HG02981 (cell line): ENCODE measurements around the gene TTC9C.
"Not testable (repeated sequence)": the region's sequence is repeated elsewhere in the genome, so short reads cannot be mapped to it uniquely, and the experiment has no call there.

Experiments
- ATAC-seq: cut with Tn5 transposase; IDR thresholded peaks from one replicate; pipeline ENCODE4 v1.9.1; 2021; ENCODE audit warnings: mild to moderate bottlenecking, moderate library complexity; ENCODE audit not compliant: unreplicated experiment

The TTC9C gene

DNA sequence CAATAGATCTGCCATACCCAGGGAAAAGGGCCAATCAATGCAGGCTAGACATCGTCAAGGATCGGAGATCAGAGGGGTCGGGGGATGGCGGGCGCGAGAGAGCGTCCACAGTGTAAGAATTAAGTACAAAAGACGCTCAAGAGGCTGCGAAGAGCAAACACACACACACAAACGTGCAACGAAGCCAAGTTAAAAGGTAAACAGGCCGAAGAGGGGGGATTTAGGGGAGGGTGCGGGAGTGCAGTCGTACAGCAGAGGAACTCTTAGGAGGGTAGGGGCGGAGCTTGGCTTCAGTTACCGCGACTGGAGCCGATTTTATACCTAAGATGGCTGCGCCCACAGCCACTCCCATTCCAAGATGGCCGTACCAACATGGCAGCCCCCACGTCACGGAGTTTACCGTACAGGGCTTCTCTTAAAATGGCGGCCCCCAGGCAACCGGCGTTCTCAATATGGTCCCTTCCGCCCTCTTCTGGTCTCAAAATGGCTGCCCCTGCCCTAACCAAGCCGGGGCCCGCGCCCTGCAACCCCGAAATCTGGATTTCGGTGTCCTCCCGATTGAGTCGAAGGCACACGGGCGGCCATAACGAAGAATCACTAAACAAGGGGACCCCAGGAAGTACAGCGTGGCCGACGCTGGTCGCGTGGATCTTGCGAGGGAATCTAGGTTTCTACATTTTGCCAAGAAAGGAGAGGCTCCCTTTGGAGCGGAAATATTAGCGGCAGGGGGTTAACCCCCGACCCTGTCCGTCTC, 18.9 kb upstream of the TTC9C start:
- peak; percentile 62 for ATAC-seq

DNA sequence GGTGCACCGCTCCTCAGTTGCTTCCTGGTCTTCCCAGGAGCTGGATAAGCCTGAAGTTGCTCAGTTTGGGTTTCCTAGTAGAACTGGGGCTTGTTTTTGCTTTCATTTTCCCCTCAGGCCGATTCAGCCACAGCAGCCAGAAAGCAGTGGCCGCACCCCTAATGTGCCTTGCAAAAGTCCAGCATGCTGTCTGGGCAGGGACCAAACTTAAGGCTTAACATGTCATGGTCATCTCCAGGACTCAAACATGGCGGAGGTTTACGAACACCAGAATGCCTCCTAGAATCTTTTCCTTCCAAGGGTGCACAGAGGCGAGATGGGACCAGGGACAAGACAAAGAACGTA, 18.3 kb upstream of the TTC9C start:
- ATAC-seq: no peak

DNA sequence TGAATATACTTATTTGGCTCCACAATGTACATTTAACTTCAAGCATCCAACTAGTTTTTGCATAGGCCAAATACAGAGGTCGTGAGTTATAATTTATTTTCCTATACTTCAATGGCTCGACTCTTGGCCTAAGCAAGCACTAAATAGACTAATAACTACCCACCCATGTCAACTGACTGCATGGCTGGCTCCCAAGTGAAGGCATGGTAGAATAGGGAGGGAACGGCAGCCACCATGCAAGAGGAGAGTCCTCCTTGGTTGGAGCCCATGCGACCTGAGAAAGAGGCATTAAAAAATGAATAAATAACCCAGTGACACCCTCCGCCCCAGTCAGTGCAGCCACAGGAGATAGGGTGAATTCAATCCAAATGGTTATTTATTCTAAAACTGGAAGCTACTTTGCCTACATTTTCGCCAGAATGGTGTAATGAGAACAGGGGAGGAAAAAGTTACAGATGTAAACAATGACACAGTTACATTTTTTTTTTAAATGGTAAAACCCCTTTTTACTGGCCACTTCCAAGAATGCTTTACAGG, 15.9 kb upstream of the TTC9C start:
- ATAC-seq: no peak

DNA sequence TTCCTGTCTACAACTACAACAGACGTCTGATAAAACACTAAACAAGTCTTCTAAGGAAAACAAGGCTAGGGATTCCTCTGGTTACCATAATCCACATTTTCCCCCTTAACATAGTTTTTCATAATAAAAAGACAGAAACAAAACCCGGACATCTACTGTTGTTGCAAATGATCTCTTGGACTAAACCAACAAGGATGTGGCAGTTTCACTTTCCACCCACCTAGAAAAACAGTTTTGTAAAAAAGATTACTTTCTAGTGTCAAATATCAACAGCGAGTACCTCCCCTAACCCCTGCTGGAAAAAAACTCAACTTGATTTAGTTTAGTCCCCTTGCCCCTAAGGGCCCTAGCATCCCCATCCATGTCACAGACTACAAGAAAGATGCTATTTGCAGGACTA, 15.4 kb upstream of the TTC9C start:
- ATAC-seq: no peak

DNA sequence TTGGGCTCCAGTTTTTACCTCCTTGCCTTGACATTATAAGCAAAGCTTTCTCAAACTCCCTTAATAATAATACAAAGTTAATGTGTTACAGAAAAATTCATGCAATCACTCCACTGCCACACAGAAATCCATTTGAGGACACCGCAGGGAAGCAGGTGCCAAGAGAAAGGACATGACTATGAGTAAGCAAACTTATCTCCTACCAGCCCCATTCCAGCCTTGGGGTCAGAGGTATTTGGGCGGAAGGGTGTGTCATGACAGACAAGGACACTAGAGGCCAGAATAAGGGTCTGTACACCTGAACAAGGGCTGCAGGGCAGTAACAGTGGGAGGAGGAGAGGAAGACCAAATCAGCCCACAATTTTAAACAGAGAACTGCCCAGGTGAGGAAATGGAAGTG, 14.9 kb upstream of the TTC9C start:
- ATAC-seq: no peak

DNA sequence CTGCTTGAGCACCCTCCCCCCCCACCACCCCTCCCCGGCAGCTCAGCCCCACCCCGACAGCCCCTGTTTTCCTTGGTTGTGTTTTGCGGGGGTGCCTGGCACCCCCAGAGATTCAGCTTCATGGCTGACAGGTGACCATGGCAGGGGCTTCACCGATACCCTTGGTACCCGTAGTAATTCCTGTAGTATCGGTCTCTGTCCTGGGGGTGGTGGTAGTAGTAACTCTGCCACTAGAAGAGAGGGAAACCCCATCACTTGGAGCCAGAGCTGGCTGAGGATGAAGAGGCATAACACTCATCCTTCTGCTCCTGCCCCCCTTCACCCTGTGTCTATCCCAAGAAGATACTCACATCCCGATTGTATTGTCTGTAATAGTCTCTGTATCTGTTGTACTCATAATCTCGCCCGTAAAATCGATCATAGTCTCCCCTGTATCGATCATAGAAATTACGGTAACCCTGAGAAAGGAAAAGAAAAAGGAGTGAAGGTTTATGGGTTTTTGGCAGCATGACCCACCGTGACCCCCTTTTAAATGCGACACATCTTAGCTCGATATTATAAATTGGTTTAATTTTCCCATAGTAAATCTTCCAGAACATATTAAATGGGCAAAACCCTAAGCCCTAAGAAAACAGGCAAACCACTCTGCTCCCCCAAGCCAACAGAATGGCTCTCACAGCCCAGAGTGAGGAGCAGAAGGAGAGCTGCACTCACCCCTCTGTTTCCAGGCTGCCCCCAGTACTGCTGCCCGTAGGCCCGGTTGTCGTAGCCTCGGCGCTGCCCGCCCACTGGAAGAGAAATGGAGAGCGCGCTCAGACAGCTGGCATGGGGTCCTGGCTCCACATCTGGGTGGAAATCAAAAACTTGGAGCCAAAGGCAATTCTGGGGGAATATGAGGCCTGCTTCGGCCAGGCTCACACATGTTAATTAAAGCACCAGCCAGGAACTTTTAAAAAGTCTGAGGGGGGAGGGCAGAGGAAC, 12.8 kb upstream of the TTC9C start:
- ATAC-seq: no peak

DNA sequence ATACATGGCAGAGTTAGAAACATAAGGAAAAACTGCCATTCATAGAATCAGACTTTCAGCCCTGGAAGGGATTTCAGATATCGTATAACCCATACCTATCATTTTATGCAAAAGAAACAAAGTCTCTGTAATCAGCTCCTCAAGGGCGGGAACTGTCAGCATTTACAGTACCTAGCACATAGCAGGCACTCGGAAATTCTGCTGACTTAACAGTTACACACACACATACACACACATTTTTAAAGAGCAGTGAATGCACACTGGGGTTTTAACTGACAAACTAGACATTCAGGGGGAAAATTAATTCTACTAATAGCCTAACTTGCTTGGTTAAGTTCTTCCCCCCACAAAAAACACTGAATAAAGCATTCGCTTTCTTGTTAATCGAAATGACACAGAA, 12.1 kb upstream of the TTC9C start:
- no peak for ATAC-seq

DNA sequence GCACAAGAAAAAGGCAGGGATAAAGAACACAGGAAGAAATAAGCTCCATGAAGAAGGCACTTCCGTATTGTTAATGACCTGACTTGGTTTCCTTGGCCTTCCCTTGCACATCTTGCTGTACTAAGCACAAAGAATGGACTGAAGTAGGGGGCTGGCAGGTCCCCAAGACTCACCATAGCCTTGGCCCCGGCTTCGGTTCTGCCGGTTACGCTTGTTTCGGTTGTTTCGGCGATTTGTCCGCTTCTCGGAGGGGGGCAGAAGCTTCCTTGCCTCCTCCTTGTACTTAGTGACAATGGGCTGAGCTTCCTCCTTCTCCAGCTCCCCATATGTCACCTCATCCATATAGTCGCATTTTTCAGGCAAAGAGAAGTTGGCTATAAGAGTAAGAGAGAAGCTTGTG, 11.5 kb upstream of the TTC9C start:
- no peak for ATAC-seq

DNA sequence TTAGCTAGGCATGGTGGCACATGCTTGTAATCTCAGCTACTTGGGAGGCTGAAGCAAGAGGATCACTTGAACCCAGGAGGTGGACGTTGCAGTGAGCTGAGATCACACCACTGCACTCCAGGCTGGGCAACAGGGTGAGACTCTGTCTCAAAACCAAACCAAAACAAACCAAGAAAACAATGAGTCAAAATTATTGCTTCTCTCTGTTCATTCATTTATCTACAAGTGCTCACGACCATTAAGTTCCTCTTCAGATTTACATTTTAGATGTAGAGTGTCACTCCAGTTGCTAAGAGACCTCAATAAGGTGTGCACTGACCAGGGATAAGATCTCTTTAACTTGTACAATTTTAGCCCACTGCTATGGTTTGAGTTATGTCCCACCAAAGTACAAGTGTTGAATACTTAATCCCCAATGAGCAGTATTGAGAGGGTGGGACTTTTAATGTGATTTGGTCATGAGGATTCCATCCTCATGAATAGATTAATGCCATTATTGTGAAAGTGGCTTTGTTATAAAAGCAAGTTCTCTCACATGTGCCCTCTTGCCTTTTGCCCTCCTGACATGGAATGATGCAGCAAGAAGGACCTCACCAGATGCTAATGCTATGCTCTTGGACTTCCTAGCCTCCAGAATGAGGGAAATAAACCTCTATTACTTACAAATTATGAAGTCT, 8.8 kb upstream of the TTC9C start:
- no peak for ATAC-seq

DNA sequence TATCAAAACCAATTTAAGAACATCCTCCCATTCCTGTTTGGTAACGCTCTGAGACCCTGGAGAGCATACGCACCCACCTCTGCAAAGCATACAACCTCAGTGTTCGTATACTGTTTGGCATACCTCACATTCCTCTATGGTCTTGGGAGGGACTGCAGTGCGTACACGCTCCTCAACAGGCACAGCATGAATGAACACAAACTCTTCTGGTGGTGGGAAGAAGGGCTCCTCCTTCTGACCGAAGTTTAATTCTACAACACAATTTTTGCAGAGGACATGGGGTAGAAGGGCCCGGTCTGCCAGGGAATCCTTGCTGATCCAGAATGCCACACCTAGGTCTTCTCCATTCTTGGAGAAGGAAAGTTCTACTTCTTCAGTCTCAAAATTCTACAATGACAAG, 6.3 kb upstream of the TTC9C start:
- ATAC-seq: no peak

DNA sequence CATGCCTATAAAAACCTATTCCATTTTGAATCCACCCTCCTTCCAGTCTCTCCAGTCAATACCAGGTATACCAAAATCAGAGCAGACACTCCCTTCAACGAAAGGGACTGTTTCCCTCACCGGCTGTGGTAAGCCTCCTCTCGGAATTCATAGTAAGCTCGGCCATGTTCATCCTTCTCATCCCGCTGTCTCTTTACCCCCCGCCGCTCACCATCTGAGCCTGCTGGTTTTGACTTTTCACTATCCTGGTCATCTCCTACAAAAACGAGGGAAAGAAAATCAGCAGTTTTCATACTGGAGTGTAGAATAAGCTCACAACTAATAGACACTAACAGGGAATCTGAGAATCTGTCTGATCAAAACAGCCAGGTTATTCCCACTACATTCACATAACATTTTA, 4.1 kb upstream of the TTC9C start:
- no peak for ATAC-seq

DNA sequence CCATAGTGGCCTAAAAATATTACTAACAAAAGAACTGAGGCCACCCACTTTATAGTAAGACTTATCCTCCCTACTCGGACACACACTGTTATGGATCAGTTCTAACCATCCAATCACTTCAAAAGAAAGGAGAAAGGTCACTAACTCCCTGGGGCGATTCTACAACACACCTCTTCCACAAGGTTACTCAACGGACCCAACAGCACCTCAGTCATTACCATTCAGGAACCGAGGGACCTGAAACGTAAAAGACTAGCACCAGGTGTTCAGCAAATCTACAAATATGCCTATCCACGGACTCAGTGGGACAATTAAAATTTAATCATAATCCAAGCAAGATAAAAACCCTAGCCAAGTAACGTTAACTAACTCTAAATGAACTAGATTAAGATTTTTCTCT, 2.6 kb upstream of the TTC9C start:
- no peak for ATAC-seq

DNA sequence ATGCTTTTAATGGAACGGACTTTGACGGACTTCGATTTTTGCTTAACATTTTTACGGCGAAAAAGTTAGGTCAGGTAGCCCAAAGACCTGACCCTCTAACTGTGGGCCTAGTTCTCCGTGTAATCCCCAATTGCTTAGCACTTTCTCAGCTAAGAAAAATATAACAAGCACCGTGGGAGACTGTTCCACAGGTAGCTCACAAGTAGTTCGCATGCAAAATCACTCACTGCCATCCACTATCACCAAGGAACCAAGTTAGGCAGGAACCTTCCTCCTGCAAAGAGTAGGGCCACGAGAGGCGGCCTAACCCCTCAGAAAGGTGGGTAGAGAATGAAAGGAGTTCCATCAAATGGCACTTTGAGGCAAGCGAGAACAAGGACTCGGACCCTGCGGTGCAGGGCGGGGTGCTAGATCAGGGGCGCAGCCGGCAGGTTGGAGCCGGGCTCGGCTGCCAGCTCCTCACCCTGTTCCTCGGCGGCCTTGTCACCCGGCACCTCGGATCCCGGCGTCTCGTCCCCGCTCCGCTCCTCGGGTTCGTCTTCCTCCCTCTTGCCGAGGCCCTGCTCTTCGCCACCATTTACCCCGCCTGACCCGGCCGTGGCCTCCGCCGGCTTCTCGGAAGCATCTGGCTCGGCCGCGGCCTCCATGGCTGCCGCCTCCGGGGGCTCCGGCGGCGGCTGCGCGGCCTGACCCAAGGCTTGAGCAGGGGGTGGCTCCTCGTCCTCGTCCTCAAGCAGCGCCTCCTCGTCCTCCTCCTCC, 2.0 kb upstream of the TTC9C start:
- ATAC-seq: peak; percentile 2

DNA sequence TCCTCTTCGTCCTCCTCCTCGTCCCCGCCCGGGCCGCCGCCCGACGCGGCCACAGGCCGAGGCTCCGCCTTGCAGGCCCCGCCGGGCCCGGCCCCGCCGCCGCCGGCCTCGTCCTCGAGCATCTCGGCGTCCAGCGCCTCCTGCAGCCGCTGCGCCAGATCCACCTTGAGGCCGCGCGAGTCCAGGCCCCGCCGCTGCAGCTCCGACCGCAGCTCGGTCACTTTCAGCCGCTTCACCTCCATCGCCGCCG, 1.4 kb upstream of the TTC9C start:
- ATAC-seq: no peak

DNA sequence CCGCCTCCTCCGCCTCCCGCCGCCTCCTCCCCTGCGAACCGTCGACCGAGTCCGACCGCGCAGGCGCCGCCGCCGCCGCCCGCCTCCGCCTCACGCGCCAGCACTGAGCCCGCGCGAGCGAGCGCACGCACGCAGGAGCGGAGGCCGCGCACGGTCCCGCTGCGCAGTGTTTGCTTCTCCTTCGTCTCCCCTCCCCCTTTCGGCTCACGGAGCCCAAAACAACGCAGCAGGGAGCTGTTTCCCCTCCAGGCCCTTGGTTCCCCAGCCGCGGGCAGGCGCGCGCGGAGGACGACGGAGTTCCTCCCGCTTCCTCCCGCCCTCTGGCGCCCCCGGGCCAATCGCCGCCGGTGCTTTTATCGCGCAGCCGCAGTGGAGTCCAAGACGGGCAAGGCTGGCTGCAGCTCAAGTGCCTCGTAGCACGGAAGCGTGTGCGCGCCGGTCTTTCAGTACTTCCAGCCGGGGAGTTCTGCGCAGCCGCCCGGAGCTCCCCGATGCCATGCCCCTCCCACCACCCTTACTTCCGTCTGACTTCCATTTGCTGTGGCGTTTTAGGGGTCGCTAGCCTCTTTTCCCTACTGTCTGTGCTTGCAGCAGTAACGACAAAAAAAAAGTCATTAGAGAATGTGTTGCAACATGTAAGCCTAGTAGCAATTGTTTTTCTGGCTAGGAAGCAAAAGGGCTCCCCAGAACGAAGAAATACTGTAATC, 968 bp upstream of the TTC9C start, which contains the start of gene HNRNPUL2:
Gene HNRNPUL2, minus strand, starts transcription at position 293 of the 707 bp plus-strand sequence. CDS start 301 bp downstream, outside the sequence.
- ATAC-seq: peak; percentile 65

DNA sequence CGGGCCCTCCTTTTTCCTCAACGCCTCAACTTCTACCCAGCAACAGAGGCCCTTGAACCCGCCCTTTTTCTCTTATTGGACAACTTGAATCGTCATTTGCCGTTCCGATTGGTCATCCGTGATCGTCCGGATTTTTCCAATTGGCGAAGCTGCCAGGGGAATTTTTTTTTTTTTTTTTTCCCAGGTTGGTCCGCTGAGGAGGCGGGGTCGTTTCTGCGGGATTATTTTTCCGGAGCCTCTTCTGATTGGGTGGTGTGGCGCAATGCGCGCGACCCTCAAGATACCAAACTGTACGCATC, 465 bp upstream of the TTC9C start:
- peak; percentile 38 for ATAC-seq

DNA sequence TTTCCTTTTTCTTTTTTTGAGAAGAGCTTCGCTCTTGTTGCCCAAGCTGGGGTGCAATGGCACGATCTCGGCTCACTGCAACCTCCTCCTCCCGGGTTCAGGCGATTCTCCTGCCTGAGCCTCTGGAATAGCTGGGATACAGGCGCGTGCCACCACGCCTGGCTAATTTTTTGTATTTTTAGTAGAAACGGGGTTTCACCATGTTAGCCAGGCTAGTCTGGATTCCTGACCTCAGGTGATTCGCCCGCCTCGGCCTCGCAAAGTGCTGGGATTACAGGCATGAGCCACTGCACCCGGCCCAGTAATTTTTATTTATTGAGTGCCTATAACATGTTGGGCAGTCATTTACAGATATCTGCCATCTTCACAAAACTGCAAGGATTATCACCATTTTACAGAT, 1.8 kb downstream of the TTC9C start:
- ATAC-seq: not testable (repeated sequence)

DNA sequence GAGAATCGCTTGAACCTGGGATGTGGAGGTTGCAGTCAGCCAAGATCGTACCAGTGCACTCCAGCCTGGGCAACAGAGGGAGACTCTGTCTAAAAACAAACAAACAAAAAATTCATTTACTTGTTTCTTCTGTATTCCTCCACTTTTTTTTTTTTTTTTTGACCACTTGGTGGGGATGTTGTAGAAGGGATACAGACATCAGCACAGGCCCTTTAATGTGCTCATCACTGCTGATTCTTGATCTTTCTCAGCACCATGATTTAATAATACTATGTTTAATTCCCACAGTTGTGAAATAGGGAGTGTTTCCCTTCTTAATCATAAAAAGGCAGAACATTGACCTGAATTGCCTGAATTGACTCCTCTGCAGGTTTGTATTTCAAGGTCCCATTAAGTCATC, 4.5 kb downstream of the TTC9C start:
- no peak for ATAC-seq

DNA sequence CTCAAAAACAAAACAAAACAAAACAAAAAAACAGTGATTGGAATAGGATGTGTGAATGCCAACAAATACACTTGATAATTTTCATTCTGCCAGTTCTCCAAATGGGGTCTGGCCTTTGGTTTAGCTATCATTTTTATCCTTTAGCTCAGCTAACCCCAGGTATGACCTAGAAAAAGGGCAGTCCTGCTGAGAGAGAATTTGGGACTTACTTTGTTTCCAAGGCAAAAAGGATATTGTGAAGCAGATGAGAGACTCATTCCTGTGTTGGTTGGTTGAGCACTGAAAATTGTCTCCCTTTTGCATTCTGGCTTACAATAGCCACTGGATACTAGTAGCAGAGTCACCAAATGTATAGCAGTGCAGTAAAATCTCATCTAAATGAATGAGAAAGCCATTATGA, 8.9 kb downstream of the TTC9C start:
- ATAC-seq: no peak

DNA sequence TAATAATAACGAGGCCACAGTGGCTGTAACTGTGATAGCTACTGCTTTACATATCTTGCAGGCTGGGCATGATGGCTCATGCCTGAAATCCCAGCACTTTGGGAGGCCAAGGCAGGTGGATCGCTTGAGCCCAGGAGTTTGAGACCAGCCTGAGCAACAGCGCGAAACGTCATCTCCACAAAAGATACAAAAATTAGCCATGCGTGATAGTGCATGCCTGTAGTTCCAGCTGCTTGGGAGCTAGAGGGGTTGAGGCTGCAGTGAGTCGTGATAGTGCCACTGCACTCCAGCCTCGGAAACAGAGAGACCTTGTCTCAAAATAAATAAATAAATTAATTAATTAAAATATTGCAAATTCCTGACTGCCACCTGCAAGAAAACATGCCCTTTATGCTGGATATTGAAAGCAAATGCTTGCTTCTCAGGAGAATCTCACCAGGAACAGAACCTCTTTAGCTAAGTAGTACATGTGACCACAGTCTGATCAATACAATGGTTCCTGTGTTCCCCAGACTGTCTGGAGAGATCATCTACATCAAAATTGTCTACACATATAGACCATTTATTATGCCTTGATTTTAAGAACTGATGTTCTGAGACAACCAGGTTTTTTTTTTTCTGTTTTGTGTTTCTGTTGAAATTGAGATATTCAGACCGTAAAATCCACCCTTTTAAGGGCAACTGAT, 19.3 kb downstream of the TTC9C start:
- ATAC-seq: no peak
